ENCODE data around the gene OTUD5. TPM values are rescaled to one million over a fixed set of nuclear protein-coding genes. Genes with fewer than 3 reads are reported as not detected.
A peak's percentile ranks its signal among the peaks of the same experiment; 100 is the strongest.
"Not testable (repeated sequence)": the region's sequence is repeated elsewhere in the genome, so short reads cannot be mapped to it uniquely, and the experiment has no call there.

The OTUD5 gene
- total and polyA plus RNA-seq, 2 donors (not counting 1 experiment from before 2014, with no cell fraction given): 33.0 to 46.6 TPM

DNA sequence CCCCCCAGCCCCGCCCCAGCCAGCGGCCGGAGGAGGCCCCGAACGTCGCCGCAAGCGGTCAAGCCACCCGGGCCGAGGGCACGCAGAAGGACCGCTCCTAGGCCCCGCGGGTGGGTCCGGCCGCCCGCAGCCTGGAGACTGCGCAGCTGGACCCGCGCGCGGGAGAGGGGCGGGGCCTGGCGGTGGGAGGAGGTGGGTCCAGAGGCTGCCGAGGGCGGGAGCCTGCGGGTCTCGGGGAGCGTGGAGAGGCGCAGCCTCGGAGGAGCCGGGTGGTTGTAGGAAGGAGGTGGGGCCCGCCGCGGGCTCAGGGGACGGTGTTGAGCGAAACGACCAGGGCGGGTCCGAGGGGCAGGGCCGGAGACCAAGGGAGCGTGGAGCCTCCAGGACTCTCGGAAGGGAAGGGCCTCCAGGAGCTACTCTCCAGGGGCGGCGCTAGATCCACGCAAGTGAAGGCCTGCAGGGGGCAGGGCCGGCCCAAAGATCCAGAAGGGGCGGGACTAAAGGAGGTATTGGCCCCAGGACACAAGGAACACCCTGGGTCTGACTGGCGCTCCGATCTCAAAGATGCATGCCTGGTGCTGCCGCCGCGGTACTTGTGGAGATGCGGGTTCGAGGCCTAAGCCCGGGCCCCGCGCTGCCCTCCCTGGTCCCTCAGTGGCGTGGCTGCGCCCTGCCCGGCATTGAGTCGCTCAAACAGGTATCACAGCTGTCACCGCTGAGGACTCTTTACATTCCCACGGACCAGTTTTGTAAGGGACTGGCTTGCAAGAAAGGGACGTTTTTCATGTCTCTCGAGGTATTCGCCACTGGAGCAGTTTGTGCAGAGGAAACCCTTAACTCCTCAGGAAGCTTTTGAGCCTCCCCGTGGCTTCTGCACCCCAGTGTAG lies 65.8 kb downstream of the OTUD5 start:
- Histone ChIP-seq H3K36me3 (ENCODE audit: control insufficient read depth, insufficient read depth, low read length) (no peaks in the 10 kb centered on the region), H3K9ac (ENCODE audit: insufficient read depth, low read length) (peak overlapping the region; percentile 30), H3K79me2 (ENCODE audit: control insufficient read depth, insufficient read depth, low read length) (peaks cover 4% of the 10 kb centered on the region), H3K4me2 (ENCODE audit: extremely low read depth, insufficient read depth, low read length) (peak overlapping the region; percentile 77), H3K9me3 (ENCODE audit: control insufficient read depth, insufficient read depth, low read depth, low read length) (no peaks in the 10 kb centered on the region), H4K20me1 (ENCODE audit: control insufficient read depth, extremely low read depth, insufficient read depth, low read length) (no peaks in the 10 kb centered on the region), H3K4me3 (replicated peaks in 1 of 4; ENCODE audit: control extremely low read depth in 1 of 4, insufficient read depth in 1 of 4, low read depth in 3 of 4, low read length in 4 of 4) (peak overlapping the region; percentile 26 to 56 (median 44)), H3K27me3 (ENCODE audit: control insufficient read depth, insufficient read depth, low read length) (no peaks in the 10 kb centered on the region), H3K27ac (ENCODE audit: insufficient read depth, low read length) (no peak overlapping the region), H3K4me1 (ENCODE audit: control insufficient read depth, extremely low read depth, insufficient read depth, low read length) (peaks cover 3% of the 10 kb centered on the region), H2AFZ (ENCODE audit: low read length) (no peak overlapping the region)
- TF ChIP-seq, protein P1, sequence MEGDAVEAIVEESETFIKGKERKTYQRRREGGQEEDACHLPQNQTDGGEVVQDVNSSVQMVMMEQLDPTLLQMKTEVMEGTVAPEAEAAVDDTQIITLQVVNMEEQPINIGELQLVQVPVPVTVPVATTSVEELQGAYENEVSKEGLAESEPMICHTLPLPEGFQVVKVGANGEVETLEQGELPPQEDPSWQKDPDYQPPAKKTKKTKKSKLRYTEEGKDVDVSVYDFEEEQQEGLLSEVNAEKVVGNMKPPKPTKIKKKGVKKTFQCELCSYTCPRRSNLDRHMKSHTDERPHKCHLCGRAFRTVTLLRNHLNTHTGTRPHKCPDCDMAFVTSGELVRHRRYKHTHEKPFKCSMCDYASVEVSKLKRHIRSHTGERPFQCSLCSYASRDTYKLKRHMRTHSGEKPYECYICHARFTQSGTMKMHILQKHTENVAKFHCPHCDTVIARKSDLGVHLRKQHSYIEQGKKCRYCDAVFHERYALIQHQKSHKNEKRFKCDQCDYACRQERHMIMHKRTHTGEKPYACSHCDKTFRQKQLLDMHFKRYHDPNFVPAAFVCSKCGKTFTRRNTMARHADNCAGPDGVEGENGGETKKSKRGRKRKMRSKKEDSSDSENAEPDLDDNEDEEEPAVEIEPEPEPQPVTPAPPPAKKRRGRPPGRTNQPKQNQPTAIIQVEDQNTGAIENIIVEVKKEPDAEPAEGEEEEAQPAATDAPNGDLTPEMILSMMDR (conservative IDR thresholded peaks at IDR 0.05 in 1 of 2, IDR thresholded peaks at IDR 0.05 in 1 of 2; ENCODE audit: low read depth in 1 of 2, low read length in 2 of 2): peak; percentile 32 to 49
- TF ChIP-seq EZH2 (IDR thresholded peaks at IDR 0.05; ENCODE audit: low read length, missing control alignments): no peak
- DNase-seq (ENCODE audit: low read depth in 2 of 2): peak; percentile 78 to 84

DNA sequence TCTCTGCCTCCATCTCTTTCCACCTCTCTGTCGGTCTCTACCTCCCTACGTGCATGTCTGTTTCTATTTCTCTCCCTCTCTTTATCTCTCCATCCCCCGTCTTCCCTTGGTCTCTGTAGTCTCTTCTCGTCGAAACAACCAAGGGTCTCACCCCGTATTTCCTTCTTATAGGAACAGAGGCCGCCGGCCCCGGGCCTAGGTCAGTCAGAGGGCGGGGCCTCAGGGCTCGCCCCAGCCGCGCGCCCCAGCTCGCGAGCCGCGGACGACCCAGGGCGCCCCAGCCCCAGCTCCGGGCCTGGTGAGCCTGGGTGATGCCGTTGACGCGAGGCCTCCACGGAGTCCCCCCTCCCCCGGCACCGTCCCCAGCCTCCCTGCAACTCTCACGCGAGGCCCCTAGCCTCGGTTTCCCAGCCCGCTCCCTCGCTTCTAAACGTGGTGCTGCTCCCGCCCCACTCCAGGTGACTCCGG lies 66.4 kb downstream of the OTUD5 start:
- Histone ChIP-seq H4K20me1 (ENCODE audit: control insufficient read depth, extremely low read depth, insufficient read depth, low read length) (no peaks in the 10 kb centered on the region), H2AFZ (ENCODE audit: low read length) (no peak overlapping the region), H3K4me1 (ENCODE audit: control insufficient read depth, extremely low read depth, insufficient read depth, low read length) (no peaks in the 10 kb centered on the region), H3K9ac (ENCODE audit: insufficient read depth, low read length) (peak overlapping the region; percentile 7), H3K9me3 (ENCODE audit: control insufficient read depth, insufficient read depth, low read depth, low read length) (no peaks in the 10 kb centered on the region), H3K27ac (ENCODE audit: insufficient read depth, low read length) (no peak overlapping the region), H3K36me3 (ENCODE audit: control insufficient read depth, insufficient read depth, low read length) (no peaks in the 10 kb centered on the region), H3K4me3 (replicated peaks in 1 of 4; ENCODE audit: control extremely low read depth in 1 of 4, insufficient read depth in 1 of 4, low read depth in 3 of 4, low read length in 4 of 4) (peak overlapping the region; percentile 26 to 56 (median 40)), H3K27me3 (ENCODE audit: control insufficient read depth, insufficient read depth, low read length) (no peaks in the 10 kb centered on the region), H3K79me2 (ENCODE audit: control insufficient read depth, insufficient read depth, low read length) (no peaks in the 10 kb centered on the region), H3K4me2 (ENCODE audit: extremely low read depth, insufficient read depth, low read length) (peak overlapping the region; percentile 35)
- TF ChIP-seq EZH2 (IDR thresholded peaks at IDR 0.05; ENCODE audit: low read length, missing control alignments): no peak
- TF ChIP-seq, protein P1 (conservative IDR thresholded peaks at IDR 0.05 in 1 of 2, IDR thresholded peaks at IDR 0.05 in 1 of 2; ENCODE audit: low read depth in 1 of 2, low read length in 2 of 2): no peak
- no peak for DNase-seq (ENCODE audit: low read depth in 2 of 2)

DNA sequence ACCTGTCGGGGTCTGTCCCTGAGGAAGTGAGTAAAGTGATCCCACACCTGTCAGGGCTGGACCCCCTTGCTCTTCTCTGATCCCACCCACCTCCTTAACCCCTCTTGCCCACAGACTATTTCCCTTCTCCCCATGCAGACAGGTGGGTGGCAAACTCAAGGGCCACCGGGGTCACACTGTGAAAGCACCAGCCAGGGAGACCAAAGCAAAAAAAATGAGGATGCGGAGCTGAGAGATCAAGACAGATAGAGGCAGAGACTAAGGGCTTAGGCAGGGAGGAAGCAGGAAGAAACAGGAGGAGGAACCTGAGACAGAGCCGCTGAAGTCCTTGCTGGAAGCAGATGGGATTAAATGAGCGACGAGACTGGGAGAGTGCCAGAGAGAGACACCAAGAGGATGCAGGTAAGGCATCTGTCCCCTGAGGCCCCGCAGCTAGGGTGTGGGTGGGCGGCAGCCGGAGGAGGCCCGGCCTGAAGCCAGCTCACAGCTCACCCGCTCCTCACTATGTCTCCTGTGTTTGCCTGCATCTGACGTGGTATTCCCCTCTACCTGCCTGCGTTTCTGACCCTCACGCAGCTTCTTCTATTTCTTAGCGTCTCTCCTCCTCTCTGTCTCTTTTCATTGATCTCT lies 67.0 kb downstream of the OTUD5 start:
- no peak overlapping the region for H2AFZ ChIP-seq (ENCODE audit: low read length)
- H3K79me2 ChIP-seq (ENCODE audit: control insufficient read depth, insufficient read depth, low read length): no peaks in the 10 kb centered on the region
- peak overlapping the region in 2 of 4 experiments; percentile 45 to 56 for H3K4me3 ChIP-seq (replicated peaks in 1 of 4; ENCODE audit: control extremely low read depth in 1 of 4, insufficient read depth in 1 of 4, low read depth in 3 of 4, low read length in 4 of 4)

DNA sequence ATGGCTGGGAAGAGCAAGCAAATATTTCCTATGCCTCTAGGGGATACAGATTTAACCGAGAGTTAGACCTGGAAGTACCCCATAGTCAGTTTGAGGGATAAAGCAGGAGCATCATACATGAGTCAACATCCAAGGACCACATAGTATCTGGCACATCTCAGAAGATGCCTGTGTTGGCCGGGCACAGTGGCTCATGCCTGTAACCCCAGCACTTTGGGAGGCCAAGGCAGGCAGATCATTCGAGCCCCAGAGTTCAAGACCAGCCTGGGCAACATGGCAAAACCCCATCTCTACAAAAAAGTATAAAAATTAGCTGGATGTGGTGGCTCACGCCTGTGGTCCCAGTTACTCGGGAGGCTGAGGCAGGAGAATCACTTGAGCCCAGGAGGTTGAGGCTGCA lies 70.8 kb downstream of the OTUD5 start:
- H3K4me3 ChIP-seq (replicated peaks in 1 of 4; ENCODE audit: control extremely low read depth in 1 of 4, insufficient read depth in 1 of 4, low read depth in 3 of 4, low read length in 4 of 4); H3K36me3 ChIP-seq (ENCODE audit: control insufficient read depth, insufficient read depth, low read length); H3K4me1 ChIP-seq (ENCODE audit: control insufficient read depth, extremely low read depth, insufficient read depth, low read length); H3K27ac ChIP-seq (ENCODE audit: insufficient read depth, low read length); H3K79me2 ChIP-seq (ENCODE audit: control insufficient read depth, insufficient read depth, low read length); DNase-seq (ENCODE audit: low read depth in 2 of 2); H3K9ac ChIP-seq (ENCODE audit: insufficient read depth, low read length); H3K4me2 ChIP-seq (ENCODE audit: extremely low read depth, insufficient read depth, low read length); H4K20me1 ChIP-seq (ENCODE audit: control insufficient read depth, extremely low read depth, insufficient read depth, low read length); H2AFZ ChIP-seq (ENCODE audit: low read length); H3K27me3 ChIP-seq (ENCODE audit: control insufficient read depth, insufficient read depth, low read length); H3K9me3 ChIP-seq (ENCODE audit: control insufficient read depth, insufficient read depth, low read depth, low read length): not testable (repeated sequence)

More for the DNA sequence above, 67.0 kb downstream of the OTUD5 start:
- DNase-seq (ENCODE audit: low read depth in 2 of 2): no peak
- Histone ChIP-seq H3K4me1 (ENCODE audit: control insufficient read depth, extremely low read depth, insufficient read depth, low read length) (no peaks in the 10 kb centered on the region), H3K9me3 (ENCODE audit: control insufficient read depth, insufficient read depth, low read depth, low read length) (no peaks in the 10 kb centered on the region), H3K27ac (ENCODE audit: insufficient read depth, low read length) (no peak overlapping the region), H3K9ac (ENCODE audit: insufficient read depth, low read length) (no peak overlapping the region), H3K27me3 (ENCODE audit: control insufficient read depth, insufficient read depth, low read length) (no peaks in the 10 kb centered on the region), H3K4me2 (ENCODE audit: extremely low read depth, insufficient read depth, low read length) (peak overlapping the region; percentile 35), H3K36me3 (ENCODE audit: control insufficient read depth, insufficient read depth, low read length) (no peaks in the 10 kb centered on the region), H4K20me1 (ENCODE audit: control insufficient read depth, extremely low read depth, insufficient read depth, low read length) (no peaks in the 10 kb centered on the region)
- no peak for TF ChIP-seq EZH2 (IDR thresholded peaks at IDR 0.05; ENCODE audit: low read length, missing control alignments)
- TF ChIP-seq, protein P1 (conservative IDR thresholded peaks at IDR 0.05 in 1 of 2, IDR thresholded peaks at IDR 0.05 in 1 of 2; ENCODE audit: low read depth in 1 of 2, low read length in 2 of 2): no peak
